GM12878 (cell line): ENCODE measurements around the gene ARID3A.

ENCODE experiments used
- BMI1 ChIP-seq: fragments of 450-650 bp; IDR thresholded peaks from 2 replicates; pipeline ENCODE4 v1.6.1; 2016; ENCODE audit warnings: mild to moderate bottlenecking, moderate library complexity, borderline replicate concordance
- EP300 ChIP-seq, 2 experiments: fragments of 150-350 bp in 1 of 2; IDR thresholded peaks; 2 replicates each; pipeline ENCODE4 v1.6.1; 2011 to 2012; ENCODE audit warnings: low read depth in 2 of 2, low read length in 2 of 2, borderline replicate concordance in 1 of 2, improper control_type of control experiment in 1 of 2, inconsistent platforms in 1 of 2; ENCODE audit not compliant: control insufficient read depth in 1 of 2
- ESRRA ChIP-seq: IDR thresholded peaks from 2 replicates; pipeline ENCODE4 v1.6.1; 2012; ENCODE audit warnings: mild to moderate bottlenecking, low read length, improper control_type of control experiment
- KDM1A ChIP-seq: fragments of 200-600 bp; sonication (generic); IDR thresholded peaks from 2 replicates; pipeline ENCODE4 v1.6.1; 2016; ENCODE audit warnings: borderline replicate concordance
- MAX ChIP-seq: IDR thresholded peaks from 2 replicates; pipeline ENCODE4 v1.6.1; 2012; ENCODE audit warnings: low read depth, low read length, improper control_type of control experiment
- REST ChIP-seq: IDR thresholded peaks from 2 replicates; pipeline ENCODE4 v1.6.1; 2012; ENCODE audit warnings: mild to moderate bottlenecking, low read depth, low read length
- RFX5 ChIP-seq: IDR thresholded peaks from 2 replicates; pipeline ENCODE4 v1.6.1; 2011; ENCODE audit warnings: low read depth, low read length, improper control_type of control experiment
- USF2 ChIP-seq: IDR thresholded peaks from 2 replicates; pipeline ENCODE4 v1.6.1; 2011; ENCODE audit warnings: low read depth, low read length, improper control_type of control experiment, borderline replicate concordance
- TF ChIP-seq, protein P1 (sequence below): IDR thresholded peaks from 2 replicates; pipeline ENCODE4 v1.6.1; 2011; ENCODE audit warnings: borderline replicate concordance, low read depth, mild to moderate bottlenecking, moderate library complexity, low read length; ENCODE audit not compliant: insufficient read depth, poor library complexity, severe bottlenecking

- TF ChIP-seq MAX (no peak), REST (no peak), KDM1A (no peak), ESRRA (no peak), USF2 (no peak), RFX5 (no peak), BMI1 (no peak), EP300 (IDR thresholded peaks at IDR 0.05; ENCODE audit: borderline replicate concordance in 1 of 2, control insufficient read depth in 1 of 2, low read depth in 2 of 2, low read length in 2 of 2) (no peak)
- TF ChIP-seq, protein P1, sequence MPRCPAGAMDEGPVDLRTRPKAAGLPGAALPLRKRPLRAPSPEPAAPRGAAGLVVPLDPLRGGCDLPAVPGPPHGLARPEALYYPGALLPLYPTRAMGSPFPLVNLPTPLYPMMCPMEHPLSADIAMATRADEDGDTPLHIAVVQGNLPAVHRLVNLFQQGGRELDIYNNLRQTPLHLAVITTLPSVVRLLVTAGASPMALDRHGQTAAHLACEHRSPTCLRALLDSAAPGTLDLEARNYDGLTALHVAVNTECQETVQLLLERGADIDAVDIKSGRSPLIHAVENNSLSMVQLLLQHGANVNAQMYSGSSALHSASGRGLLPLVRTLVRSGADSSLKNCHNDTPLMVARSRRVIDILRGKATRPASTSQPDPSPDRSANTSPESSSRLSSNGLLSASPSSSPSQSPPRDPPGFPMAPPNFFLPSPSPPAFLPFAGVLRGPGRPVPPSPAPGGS: no peak
These were observed 1.5 kb downstream of the ARID3A start for GRCh38 chr19:927351-927779.
